Skeletal muscle tissue (tissue), 4 donors: ENCODE results near the gene TSPEAR. TPM values are rescaled to one million over a fixed set of nuclear protein-coding genes. Genes with fewer than 3 reads are reported as not detected.

Source experiments
- H3K27ac ChIP-seq: one replicate; pipeline ENCODE4 v1.7.0; 2013; ENCODE audit warnings: mild to moderate bottlenecking, low read depth, low read length, inconsistent platforms
- H3K27me3 ChIP-seq, 3 donors: one replicate each; pipeline ENCODE4 v1.7.0; 2013; ENCODE audit warnings: low read length in 3 of 3; ENCODE audit not compliant: control insufficient read depth in 3 of 3, insufficient read depth in 3 of 3
- H3K36me3 ChIP-seq, 3 donors: one replicate each; pipeline ENCODE4 v1.7.0; 2013; ENCODE audit warnings: low read length in 3 of 3; ENCODE audit not compliant: control insufficient read depth in 3 of 3, insufficient read depth in 3 of 3
- H3K4me1 ChIP-seq, 3 donors: one replicate each; pipeline ENCODE4 v1.7.0; 2013; ENCODE audit warnings: low read length in 3 of 3, mild to moderate bottlenecking in 3 of 3; ENCODE audit not compliant: control insufficient read depth in 3 of 3, insufficient read depth in 3 of 3
- H3K4me3 ChIP-seq, 3 donors: one replicate each; pipeline ENCODE4 v1.7.0; 2013; ENCODE audit warnings: low read length in 3 of 3
- H3K9ac ChIP-seq, 3 donors: one replicate each; pipeline ENCODE4 v1.7.0; 2013; ENCODE audit warnings: low read length in 3 of 3, mild to moderate bottlenecking in 3 of 3, moderate library complexity in 2 of 3, low read depth in 1 of 3
- H3K9me3 ChIP-seq, 3 donors: one replicate each; pipeline ENCODE4 v1.7.0; 2013; ENCODE audit warnings: low read length in 3 of 3; ENCODE audit not compliant: control insufficient read depth in 3 of 3
- total RNA-seq: library from RNA; depleted of rRNA; stranded (reverse); fragments of >200 nt; gene quantifications from one replicate; pipeline ENCODE4 v1.2.3, GENCODE V29; 2014
- donor health status: Osteomylitis.

TSPEAR gene
- total RNA-seq, 1 donor from 2014 or later: not detected

- peaks cover 69 to 71% (median 70%) of the 10 kb centered on the region in 3 donors for H3K27me3 ChIP-seq
- no peak overlapping the region for H3K27ac ChIP-seq
- H3K4me3 ChIP-seq: no peak overlapping the region
- no peaks in the 10 kb centered on the region for H3K36me3 ChIP-seq
- no peaks in the 10 kb centered on the region for H3K9me3 ChIP-seq
- peaks cover 0 to 8% (median 6%) of the 10 kb centered on the region in 3 donors for H3K4me1 ChIP-seq
- no peak overlapping the region for H3K9ac ChIP-seq
Observed at GRCh38 chr21:44712203-44713028, 1.0 kb upstream of the TSPEAR start.

- H3K27me3 ChIP-seq: peaks cover 79 to 84% (median 83%) of the 10 kb centered on the region in 3 donors
Observed at GRCh38 chr21:44710756-44711326, 531 bp downstream of the TSPEAR start.

GRCh38 chr21:44710294-44710665 lies 1.1 kb downstream of the TSPEAR start:
- H3K27me3 ChIP-seq: peaks cover 77 to 84% (median 81%) of the 10 kb centered on the region in 3 donors
- peaks cover 0 to 8% (median 6%) of the 10 kb centered on the region in 3 donors for H3K4me1 ChIP-seq
- no peaks in the 10 kb centered on the region for H3K36me3 ChIP-seq
- no peak overlapping the region for H3K4me3 ChIP-seq
- no peak overlapping the region for H3K9ac ChIP-seq
- no peak overlapping the region for H3K27ac ChIP-seq
- no peaks in the 10 kb centered on the region for H3K9me3 ChIP-seq

More at GRCh38 chr21:44710756-44711326, 531 bp downstream of the TSPEAR start:
- Histone ChIP-seq H3K4me1 (peaks cover 0 to 8% (median 6%) of the 10 kb centered on the region in 3 donors), H3K9ac (no peak overlapping the region), H3K4me3 (no peak overlapping the region), H3K36me3 (no peaks in the 10 kb centered on the region), H3K9me3 (no peaks in the 10 kb centered on the region), H3K27ac (no peak overlapping the region)

- H3K27me3 ChIP-seq: peaks cover 72 to 83% (median 79%) of the 10 kb centered on the region in 3 donors
- peaks cover 0 to 8% (median 6%) of the 10 kb centered on the region in 3 donors for H3K4me1 ChIP-seq
- H3K9me3 ChIP-seq: no peaks in the 10 kb centered on the region
- no peak overlapping the region for H3K4me3 ChIP-seq
- no peaks in the 10 kb centered on the region for H3K36me3 ChIP-seq
- no peak overlapping the region for H3K27ac ChIP-seq
- no peak overlapping the region for H3K9ac ChIP-seq
Observed at GRCh38 chr21:44709426-44710293, 1.7 kb downstream of the TSPEAR start.

- Histone ChIP-seq H3K27me3 (peaks cover 75 to 85% (median 84%) of the 10 kb centered on the region in 3 donors), H3K9ac (no peak overlapping the region), H3K4me3 (no peak overlapping the region), H3K4me1 (peaks cover 0 to 8% (median 6%) of the 10 kb centered on the region in 3 donors), H3K36me3 (no peaks in the 10 kb centered on the region), H3K27ac (no peak overlapping the region), H3K9me3 (no peaks in the 10 kb centered on the region)
Observed at GRCh38 chr21:44708866-44709425, 2.4 kb downstream of the TSPEAR start.

GRCh38 chr21:44708213-44708865 lies 3.0 kb downstream of the TSPEAR start:
- Histone ChIP-seq H3K9me3 (no peaks in the 10 kb centered on the region), H3K4me3 (no peak overlapping the region), H3K4me1 (peaks cover 0 to 8% (median 6%) of the 10 kb centered on the region in 3 donors), H3K27ac (no peak overlapping the region), H3K36me3 (no peaks in the 10 kb centered on the region), H3K27me3 (peaks cover 75 to 85% (median 84%) of the 10 kb centered on the region in 3 donors), H3K9ac (no peak overlapping the region)

GRCh38 chr21:44706706-44707581 lies 4.4 kb downstream of the TSPEAR start:
- Histone ChIP-seq H3K9ac (no peak overlapping the region), H3K36me3 (no peaks in the 10 kb centered on the region), H3K4me1 (peaks cover 0 to 8% (median 6%) of the 10 kb centered on the region in 3 donors)

GRCh38 chr21:44706026-44706705 lies 5.2 kb downstream of the TSPEAR start:
- peaks cover 0 to 8% (median 6%) of the 10 kb centered on the region in 3 donors for H3K4me1 ChIP-seq
- H3K27me3 ChIP-seq: peaks cover 78 to 86% (median 83%) of the 10 kb centered on the region in 3 donors
- no peaks in the 10 kb centered on the region for H3K36me3 ChIP-seq
- no peaks in the 10 kb centered on the region for H3K9me3 ChIP-seq
- H3K27ac ChIP-seq: no peak overlapping the region
- H3K4me3 ChIP-seq: no peak overlapping the region
- no peak overlapping the region for H3K9ac ChIP-seq

More at GRCh38 chr21:44706706-44707581, 4.4 kb downstream of the TSPEAR start:
- Histone ChIP-seq H3K27me3 (peaks cover 76 to 85% (median 83%) of the 10 kb centered on the region in 3 donors), H3K9me3 (no peaks in the 10 kb centered on the region), H3K4me3 (no peak overlapping the region), H3K27ac (no peak overlapping the region)
